8988T (cell line): ENCODE results near the gene CD72.

ENCODE experiments used
- DNase-seq: peaks from one replicate; pipeline ENCODE4 v3.0.0; 2011

The CD72 gene

DNA sequence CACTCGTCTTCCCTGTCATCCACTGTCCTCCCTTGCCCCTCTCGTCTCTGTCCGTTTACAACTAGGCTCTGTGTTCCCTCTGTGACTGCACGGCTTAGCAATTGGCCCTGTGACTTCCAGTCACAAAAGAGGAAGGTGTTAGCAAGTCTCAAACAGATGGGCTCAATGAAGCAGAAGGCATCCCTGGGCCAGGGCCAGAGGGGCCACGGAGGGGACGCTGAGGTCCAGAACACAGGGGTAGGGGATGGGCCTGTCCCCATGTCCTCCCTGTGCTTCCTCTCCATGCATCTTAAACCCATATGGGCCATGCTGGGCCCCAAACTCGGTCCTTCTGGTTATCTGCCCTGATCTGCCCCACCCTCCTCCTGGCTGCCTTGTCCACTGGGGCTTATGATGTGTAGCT is at the start of gene CD72:
TSS of gene CD72 (minus strand) at position 89 of the 403 bp plus-strand sequence. CDS start 110 bp downstream, outside the sequence.
- DNase-seq: no peak

GRCh38 chr9:35667939-35668338 is 49.7 kb upstream of the CD72 start:
- no peak for DNase-seq

GRCh38 chr9:35666549-35666948 is 48.3 kb upstream of the CD72 start:
- DNase-seq: no peak

DNA sequence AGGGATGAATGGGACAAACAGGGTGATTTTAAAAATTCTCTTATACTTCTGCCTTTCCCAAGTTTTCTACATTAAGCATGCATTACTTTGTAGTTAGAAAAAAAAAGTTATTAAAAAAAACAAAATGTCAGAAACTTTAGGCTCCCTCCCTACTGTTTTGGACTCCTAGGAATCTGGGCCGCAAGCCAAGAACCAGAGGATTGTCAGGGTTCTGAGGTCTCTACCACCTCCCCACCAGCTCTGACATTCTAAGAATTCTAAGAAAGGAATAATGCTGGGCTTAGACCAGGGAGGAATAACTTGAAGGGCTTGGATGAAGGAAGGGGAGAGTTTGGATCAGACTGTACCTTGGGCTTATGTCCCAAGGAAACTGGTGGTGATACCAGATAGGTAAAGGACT is 47.8 kb upstream of the CD72 start:
- DNase-seq: no peak

DNA sequence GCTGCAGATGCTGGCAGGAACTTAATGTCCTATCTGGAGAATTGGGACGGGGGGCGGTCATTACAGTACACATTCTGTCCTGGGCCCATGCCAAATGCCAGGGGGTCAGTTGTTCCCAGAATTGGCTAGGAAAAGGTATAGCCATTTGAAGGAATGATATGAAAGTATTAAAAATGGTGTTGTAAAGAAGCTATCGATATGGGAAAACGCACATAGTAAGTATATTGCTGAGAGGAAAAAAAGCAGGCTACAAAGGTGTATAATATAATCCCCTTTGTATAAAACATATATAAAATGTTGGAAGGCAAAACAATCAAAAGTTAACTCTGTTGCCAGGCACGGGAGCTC is 47.2 kb upstream of the CD72 start:
- DNase-seq: no peak

DNA sequence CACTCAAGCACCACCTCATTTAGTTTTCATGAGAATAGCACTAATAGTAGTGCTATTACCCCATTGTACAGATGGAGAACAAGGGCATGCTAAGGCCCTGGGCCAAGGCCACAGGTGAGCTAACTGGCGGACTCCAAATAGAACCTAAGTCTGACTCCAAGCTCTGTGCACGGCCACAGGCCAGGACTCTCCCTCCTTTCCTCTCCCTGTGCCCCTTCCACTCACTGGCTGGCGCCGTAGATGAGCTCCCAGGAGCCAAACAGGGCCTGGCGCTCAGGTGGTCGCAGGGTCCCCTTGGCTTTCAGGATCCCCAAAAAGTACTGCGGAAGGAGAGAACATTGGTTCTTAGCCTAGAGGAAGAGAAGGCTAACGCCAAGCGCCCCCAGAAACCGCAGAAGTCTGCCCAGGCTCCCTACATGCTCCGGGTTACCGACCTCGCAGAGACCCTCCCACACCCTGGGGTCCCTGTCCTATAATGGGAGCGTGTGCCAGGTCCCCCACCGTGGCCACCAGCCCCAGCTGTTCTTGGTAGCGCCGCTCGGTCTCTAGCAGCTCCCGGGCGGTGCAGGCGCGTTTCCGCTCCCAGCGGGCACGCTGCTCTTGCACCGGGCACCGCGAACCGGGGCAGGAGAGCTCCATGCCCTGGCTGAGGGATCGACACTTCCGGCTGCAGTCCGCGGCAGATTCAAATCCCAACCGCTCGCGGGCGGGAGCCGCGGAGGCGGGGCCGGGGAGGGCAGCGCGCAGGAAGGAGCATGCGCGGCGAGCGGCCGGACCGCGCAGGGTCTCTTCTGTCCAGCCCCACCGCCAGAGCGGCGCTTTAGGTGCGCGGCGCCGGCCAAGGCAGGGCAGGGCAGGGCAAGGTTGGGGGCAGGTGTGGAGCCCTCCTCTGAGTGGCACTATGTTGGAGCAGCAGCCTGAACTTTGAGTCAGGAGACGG is 46.6 kb upstream of the CD72 start, which contains the start of gene ARHGEF39:
TSS of gene ARHGEF39 (minus strand) at position 665 of the 940 bp plus-strand sequence. CDS start at position 639, 26 bp downstream.
- peak; percentile 96 for DNase-seq

DNA sequence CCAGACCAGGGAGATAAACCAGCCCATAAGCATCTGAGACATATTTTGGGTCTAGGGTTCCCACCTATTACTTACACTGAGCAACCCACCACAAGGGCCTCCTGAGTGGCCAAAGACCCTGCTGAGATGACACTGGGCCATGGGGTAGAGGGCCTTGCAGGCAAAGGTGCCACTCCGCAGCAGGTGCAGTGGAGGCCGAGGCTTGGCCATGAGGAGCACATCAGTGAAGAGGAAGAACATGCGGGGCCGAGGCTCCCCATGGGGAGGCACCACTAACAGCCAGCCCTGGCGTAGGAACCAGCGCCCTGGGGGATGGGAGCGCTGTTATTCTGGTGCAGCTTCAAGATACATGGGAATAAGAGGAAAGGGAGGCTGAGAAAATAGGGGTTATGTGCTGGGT is 44.2 kb upstream of the CD72 start:
- DNase-seq: no peak

- no peak for DNase-seq
Observed at GRCh38 chr9:35661756-35662350, 43.6 kb upstream of the CD72 start.

GRCh38 chr9:35660966-35661415 is 42.8 kb upstream of the CD72 start:
- no peak for DNase-seq

DNA sequence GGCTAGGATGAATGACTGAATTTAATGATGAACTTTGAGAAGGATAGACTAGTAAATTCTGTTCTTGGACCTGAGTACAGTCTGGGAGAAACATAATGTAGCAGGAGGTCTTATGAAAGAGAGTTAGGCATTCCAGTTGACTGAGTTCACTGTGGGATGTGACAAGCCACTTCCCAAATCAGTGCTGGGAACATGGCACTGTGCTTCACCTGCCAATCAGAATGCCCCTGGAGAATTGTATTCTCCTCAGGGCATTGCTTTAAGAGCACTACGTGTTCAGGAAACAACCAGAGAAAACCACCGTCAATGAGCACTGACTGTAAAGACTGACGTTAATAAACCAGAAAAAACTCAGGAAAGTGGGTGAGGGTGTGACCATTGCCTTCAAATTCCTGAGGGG is 41.1 kb upstream of the CD72 start:
- no peak for DNase-seq

GRCh38 chr9:35658968-35659220 is 40.7 kb upstream of the CD72 start:
- no peak for DNase-seq

DNA sequence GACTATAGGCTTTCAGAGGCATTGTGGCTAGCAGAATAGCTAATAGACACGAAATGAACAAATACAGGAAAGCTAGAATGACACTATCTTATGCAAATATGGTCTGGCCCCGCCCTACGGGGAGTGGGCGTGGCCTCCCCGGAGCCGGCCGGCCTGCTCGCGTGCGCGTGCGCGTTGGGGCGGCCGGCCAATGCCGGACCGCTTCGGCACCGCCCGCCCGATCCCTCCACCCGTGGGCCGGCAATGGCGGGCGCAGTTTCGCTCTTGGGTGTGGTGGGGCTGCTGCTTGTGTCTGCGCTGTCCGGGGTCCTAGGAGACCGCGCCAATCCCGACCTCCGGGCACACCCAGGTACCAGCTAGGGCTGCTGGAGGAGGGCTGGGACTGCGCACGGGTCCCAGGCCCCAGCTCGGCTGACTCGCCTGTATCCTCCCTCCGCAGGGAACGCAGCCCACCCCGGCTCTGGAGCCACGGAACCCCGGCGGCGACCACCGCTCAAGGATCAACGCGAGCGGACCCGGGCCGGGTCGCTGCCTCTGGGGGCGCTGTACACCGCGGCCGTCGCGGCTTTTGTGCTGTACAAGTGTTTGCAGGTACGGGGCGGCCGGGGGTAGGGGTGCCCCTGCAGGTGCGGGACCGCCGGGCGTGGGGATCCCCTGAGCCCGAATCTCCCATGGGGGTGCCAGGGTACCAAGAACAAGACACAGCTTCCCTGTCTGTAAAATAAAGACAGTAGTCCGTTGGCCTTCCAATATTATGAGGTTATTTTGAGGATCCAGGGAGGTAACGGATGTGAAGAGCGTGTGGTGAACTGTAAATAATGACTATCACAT is 40.1 kb upstream of the CD72 start, which contains the start of gene CCDC107:
TSS of gene CCDC107 (plus strand) at position 156 of the 831 bp plus-strand sequence. CDS start at position 244, 88 bp downstream.
- DNase-seq: peak; percentile 81

- DNase-seq: peak; percentile 85
Observed at GRCh38 chr9:35657546-35658136, 39.4 kb upstream of the CD72 start, which contains the start of gene RMRP. Gene RMRP, minus strand, starts transcription at chr9:35658019.

DNA sequence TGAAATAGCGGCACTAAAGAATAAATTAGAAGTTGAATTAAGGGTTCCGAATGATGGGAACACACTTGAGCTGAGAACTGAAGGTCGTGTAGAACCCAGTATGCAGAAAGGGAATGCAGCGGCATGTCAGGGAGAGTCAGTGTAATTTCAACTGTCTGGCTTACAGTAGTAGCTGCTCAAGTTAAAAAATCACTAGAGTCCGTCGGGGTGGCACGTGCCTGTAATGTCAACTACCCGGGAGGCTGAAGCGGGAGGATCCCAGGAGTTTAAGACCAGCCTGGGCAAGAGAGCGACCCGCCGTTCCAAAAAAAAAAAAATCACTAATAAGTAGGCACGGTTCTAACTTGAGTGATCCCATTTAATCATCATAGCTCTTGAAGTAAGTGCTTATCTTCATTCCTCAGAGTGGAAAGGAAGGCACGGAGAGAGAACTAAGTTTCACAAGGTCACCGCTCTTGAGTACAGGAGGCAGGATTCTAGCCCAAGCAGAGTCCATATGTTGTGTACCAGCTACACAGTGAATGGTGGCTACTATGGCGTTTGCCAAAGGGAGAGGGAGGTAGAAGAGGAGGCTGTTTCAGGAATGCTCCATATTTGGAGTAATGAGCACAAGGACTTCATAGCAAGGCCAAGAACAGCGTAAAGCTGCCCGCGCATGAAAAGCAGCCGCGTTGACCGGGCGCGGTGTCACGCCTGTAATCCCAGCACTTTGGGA is 38.8 kb upstream of the CD72 start:
- DNase-seq: no peak

DNA sequence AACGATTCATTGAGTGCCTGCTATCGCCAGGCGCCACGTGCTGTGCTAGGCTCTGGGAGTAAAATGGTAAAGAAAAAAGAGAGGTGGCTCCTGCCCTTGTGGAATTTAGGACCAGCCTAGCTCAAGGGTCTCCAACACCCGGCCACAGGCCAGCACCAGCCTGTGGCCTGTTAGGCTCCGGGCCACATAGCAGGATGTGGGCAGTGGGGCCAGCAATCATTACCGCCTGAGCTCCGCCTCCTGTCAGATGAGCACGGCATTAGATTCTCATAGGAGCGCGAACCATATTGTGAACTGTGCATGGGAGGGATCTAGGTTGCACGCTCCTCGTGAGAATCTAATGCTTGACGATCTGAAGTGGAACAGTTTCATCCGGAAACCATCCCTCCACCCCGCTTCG is 38.1 kb upstream of the CD72 start:
- DNase-seq: no peak

DNA sequence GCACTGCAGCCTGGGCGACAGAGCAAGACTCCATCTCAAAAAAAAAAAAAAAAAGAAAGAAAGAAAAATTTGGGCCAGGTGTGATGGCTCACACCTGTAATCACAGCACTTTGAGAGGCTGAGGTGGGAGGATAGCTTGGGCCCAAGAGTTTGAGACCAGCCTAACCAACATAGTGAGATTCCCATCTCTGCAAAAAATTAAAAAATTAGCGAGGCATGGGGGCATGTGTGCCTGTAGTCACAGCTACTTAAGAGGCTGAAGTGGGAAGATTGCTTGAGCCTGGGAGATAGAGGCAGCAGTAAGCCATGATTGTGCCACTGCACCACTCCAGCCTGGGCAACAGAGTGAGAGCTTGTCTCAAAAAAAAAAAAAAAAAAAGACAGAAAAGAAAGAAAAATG is 35.4 kb upstream of the CD72 start:
- no peak for DNase-seq

GRCh38 chr9:35652829-35653209 is 34.6 kb upstream of the CD72 start:
- no peak for DNase-seq

DNA sequence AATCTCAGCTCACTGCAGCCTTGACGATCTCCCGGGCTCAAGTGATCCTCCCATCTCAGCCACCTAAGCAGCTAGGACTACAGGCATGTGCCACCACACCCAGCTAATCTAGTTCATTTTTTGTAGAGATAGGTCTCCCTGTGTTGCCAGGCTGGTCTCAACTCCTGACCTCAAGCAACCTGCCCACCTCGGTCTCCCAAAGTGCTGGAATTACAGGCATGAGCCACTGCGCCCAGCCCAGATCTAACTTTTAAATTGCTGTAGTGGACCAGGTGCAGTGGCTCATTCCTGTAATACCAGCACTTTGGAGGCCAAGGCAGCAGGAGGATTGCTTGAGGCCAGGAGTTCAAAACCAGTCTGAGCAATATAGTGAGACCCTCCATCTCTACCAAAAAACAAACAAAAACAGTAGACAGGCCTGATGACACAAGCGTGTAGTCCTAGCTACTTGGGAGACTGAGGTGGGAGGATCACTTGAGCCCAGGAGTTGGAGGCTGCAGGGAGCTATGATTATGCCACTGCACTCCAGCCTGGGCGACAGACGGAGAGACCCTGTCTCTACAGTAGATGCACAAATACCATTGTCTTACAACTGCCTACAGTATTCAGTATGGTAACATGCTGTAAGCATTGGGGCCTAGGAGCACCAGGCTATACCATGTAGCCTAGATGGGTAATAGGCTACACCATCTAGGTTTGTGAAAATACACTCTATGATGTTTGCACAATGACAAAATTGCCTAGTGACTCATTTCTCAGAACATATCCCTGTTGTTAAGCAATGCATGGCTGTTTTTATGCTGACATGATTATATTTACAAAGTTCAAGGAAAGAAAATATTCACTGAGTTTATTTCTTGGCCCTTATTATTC is 34.0 kb upstream of the CD72 start:
- no peak for DNase-seq

GRCh38 chr9:35650341-35651158 is 32.3 kb upstream of the CD72 start, which contains the start of gene SIT1:
Gene SIT1, minus strand, starts transcription at chr9:35650931. Its CDS starts 78 bp downstream, at chr9:35650853.
- no peak for DNase-seq
